SK-N-SH treated with all-trans-retinoic acid at 6 μM for 48 hours (cell line): ENCODE measurements around the gene PCDH9.

Experiments used
- ESRRG ChIP-seq: fragments of 250-450 bp; sonication (Bioruptor Pico); IDR thresholded peaks from 2 replicates; pipeline ENCODE4 v1.6.1; 2021; ENCODE audit warnings: mild to moderate bottlenecking
- GLIS3 ChIP-seq: fragments of 250-450 bp; sonication (Bioruptor Pico); IDR thresholded peaks from 2 replicates; pipeline ENCODE4 v1.5.0; 2020; ENCODE audit warnings: mild to moderate bottlenecking, moderate library complexity
- ISL1 ChIP-seq: fragments of 250-450 bp; sonication (Bioruptor Pico); IDR thresholded peaks from 2 replicates; pipeline ENCODE4 v2.1.2; 2022; ENCODE audit warnings: mild to moderate bottlenecking, moderate library complexity
- PATZ1 ChIP-seq: fragments of 250-450 bp; sonication (Bioruptor Pico); IDR thresholded peaks from 2 replicates; pipeline ENCODE4 v1.8.0; 2020; ENCODE audit warnings: mild to moderate bottlenecking, moderate library complexity, borderline replicate concordance
- RARB ChIP-seq: fragments of 250-450 bp; sonication (Bioruptor Pico); IDR thresholded peaks from 2 replicates; pipeline ENCODE4 v1.8.0; 2021; ENCODE audit warnings: mild to moderate bottlenecking, moderate library complexity
- TCF4 ChIP-seq: fragments of 250-450 bp; sonication (Bioruptor Pico); IDR thresholded peaks from 2 replicates; pipeline ENCODE4 v1.8.0; 2021; ENCODE audit warnings: mild to moderate bottlenecking, moderate library complexity, borderline replicate concordance
- ZFP3 ChIP-seq: fragments of 250-450 bp; sonication (Bioruptor Pico); IDR thresholded peaks from 2 replicates; pipeline ENCODE4 v1.5.0; 2020; ENCODE audit warnings: mild to moderate bottlenecking, moderate library complexity
- ZFP30 ChIP-seq: fragments of 450-650 bp; formaldehyde crosslinking; IDR thresholded peaks from 2 replicates; pipeline ENCODE4 v1.5.0; 2022; ENCODE audit warnings: mild to moderate bottlenecking, moderate library complexity
- TF ChIP-seq, protein P1 (sequence below): fragments of 250-450 bp; sonication (Bioruptor Pico); IDR thresholded peaks from 2 replicates; pipeline ENCODE4 v1.5.0; 2020; ENCODE audit warnings: mild to moderate bottlenecking, moderate library complexity

DNA sequence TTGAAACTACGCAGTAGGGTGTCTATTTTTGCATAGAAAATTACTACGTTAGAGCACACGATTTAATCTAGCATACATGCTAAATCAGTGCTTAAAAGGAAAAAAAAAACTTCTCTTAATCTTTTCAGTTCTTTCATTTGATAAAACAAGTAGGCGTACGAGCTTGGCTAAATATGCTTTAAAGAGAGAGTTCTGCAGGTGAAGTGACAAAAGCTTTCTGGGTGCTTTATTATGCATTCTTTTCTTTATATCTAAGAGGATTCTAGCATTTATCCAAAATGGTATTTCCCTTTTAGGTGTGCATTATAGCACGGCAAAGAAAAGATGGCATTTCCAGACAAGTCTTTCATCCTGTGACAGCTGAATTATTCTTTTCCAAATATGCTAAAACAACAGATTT lies 281.2 kb downstream of the PCDH9 start:
- TF ChIP-seq, protein P1, sequence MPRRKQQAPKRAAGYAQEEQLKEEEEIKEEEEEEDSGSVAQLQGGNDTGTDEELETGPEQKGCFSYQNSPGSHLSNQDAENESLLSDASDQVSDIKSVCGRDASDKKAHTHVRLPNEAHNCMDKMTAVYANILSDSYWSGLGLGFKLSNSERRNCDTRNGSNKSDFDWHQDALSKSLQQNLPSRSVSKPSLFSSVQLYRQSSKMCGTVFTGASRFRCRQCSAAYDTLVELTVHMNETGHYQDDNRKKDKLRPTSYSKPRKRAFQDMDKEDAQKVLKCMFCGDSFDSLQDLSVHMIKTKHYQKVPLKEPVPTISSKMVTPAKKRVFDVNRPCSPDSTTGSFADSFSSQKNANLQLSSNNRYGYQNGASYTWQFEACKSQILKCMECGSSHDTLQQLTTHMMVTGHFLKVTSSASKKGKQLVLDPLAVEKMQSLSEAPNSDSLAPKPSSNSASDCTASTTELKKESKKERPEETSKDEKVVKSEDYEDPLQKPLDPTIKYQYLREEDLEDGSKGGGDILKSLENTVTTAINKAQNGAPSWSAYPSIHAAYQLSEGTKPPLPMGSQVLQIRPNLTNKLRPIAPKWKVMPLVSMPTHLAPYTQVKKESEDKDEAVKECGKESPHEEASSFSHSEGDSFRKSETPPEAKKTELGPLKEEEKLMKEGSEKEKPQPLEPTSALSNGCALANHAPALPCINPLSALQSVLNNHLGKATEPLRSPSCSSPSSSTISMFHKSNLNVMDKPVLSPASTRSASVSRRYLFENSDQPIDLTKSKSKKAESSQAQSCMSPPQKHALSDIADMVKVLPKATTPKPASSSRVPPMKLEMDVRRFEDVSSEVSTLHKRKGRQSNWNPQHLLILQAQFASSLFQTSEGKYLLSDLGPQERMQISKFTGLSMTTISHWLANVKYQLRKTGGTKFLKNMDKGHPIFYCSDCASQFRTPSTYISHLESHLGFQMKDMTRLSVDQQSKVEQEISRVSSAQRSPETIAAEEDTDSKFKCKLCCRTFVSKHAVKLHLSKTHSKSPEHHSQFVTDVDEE (CRISPR knock-in tag) = no peak
- TF ChIP-seq RARB (CRISPR knock-in tag) = no peak
- TF ChIP-seq PATZ1 (CRISPR knock-in tag) = no peak
- no peak for TF ChIP-seq TCF4 (CRISPR knock-in tag)
- no peak for TF ChIP-seq ZFP3
- TF ChIP-seq GLIS3 (CRISPR knock-in tag) = no peak
- TF ChIP-seq ISL1 = no peak
- TF ChIP-seq ESRRG (CRISPR knock-in tag) = no peak
- TF ChIP-seq ZFP30 (CRISPR knock-in tag) = no peak
